SK-N-SH (cell line): Measurements from ENCODE around the gene SLC22A5.

Source experiments
- EP300 ChIP-seq, 2 experiments: IDR thresholded peaks; 2 replicates each; pipeline versions ENCODE4 v1.4.0 to v1.6.1; 2012; ENCODE audit warnings: borderline replicate concordance in 1 of 2, low read depth in 1 of 2, low read length in 1 of 2
- GATA2 ChIP-seq: sonication (generic); formaldehyde crosslinking; IDR thresholded peaks from 2 replicates; pipeline ENCODE4 v1.5.0; 2020; ENCODE audit warnings: mild to moderate bottlenecking, missing genetic modification reagents
- MAX ChIP-seq: IDR thresholded peaks from 2 replicates; pipeline ENCODE4 v1.4.0; 2012; ENCODE audit warnings: low read depth
- MXI1 ChIP-seq: IDR thresholded peaks from 2 replicates; pipeline ENCODE4 v1.6.1; 2012; ENCODE audit warnings: mild to moderate bottlenecking, low read depth, low read length, improper control_type of control experiment
- POLR2AphosphoS5 ChIP-seq: IDR thresholded peaks from 2 replicates; pipeline ENCODE4 v1.6.1; 2012; ENCODE audit warnings: low read depth, low read length
- RXRA ChIP-seq: IDR thresholded peaks from 2 replicates; pipeline ENCODE4 v1.4.0; 2012; ENCODE audit warnings: low read depth, mild to moderate bottlenecking, borderline replicate concordance
- TAF1 ChIP-seq: IDR thresholded peaks from 2 replicates; pipeline ENCODE4 v1.6.1; 2012; ENCODE audit warnings: low read depth, mild to moderate bottlenecking, low read length, moderate library complexity, borderline replicate concordance
- TF ChIP-seq, protein P1 (sequence below): fragments of 200-600 bp; sonication (generic); IDR thresholded peaks from 2 replicates; pipeline ENCODE4 v1.6.1; 2017; ENCODE audit warnings: antibody characterized with exemption, mild to moderate bottlenecking, moderate library complexity

DNA sequence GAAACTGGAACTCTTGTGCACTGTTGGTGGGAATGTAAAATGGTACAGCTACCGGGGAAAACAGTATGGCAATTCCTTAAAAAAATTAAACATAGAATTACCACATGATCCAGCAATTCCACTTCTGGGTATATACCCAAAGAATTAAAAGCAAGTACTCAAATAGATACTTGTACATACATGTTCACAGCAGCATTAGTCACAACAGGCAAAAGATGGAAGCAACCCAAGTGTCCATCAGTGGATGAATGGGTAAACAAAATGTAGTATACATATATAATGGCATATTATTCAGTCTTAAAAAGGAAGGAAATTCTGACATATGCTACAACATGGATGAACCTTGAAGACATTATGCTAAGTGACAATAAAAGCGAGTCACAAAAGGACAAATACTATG lies 7.4 kb upstream of the SLC22A5 start:
- TF ChIP-seq, protein P1, sequence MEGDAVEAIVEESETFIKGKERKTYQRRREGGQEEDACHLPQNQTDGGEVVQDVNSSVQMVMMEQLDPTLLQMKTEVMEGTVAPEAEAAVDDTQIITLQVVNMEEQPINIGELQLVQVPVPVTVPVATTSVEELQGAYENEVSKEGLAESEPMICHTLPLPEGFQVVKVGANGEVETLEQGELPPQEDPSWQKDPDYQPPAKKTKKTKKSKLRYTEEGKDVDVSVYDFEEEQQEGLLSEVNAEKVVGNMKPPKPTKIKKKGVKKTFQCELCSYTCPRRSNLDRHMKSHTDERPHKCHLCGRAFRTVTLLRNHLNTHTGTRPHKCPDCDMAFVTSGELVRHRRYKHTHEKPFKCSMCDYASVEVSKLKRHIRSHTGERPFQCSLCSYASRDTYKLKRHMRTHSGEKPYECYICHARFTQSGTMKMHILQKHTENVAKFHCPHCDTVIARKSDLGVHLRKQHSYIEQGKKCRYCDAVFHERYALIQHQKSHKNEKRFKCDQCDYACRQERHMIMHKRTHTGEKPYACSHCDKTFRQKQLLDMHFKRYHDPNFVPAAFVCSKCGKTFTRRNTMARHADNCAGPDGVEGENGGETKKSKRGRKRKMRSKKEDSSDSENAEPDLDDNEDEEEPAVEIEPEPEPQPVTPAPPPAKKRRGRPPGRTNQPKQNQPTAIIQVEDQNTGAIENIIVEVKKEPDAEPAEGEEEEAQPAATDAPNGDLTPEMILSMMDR, result no peak
- TF ChIP-seq TAF1, result no peak
- TF ChIP-seq POLR2AphosphoS5, result no peak
- no peak for TF ChIP-seq MAX
- TF ChIP-seq EP300 (IDR thresholded peaks at IDR 0.05; ENCODE audit: borderline replicate concordance in 1 of 2, low read depth in 1 of 2, low read length in 1 of 2), result no peak
- TF ChIP-seq GATA2 (CRISPR knock-in tag), result no peak
- TF ChIP-seq RXRA, result no peak
- no peak for TF ChIP-seq MXI1
